AG04450 (cell line): ENCODE measurements around the gene MAX. TPM values are rescaled to one million over a fixed set of nuclear protein-coding genes. Genes with fewer than 3 reads are reported as not detected.

ENCODE experiments used
- CTCF ChIA-PET: fragments of 300-600, 350-600 bp; formaldehyde crosslinking; extraction: SDS; loops from one replicate; lab custom pipeline; 2022; ENCODE audit warnings: antibody characterized with exemption, inconsistent platforms; lab: Charles Lee
- POLR2A ChIA-PET: fragments of 350-600 bp; formaldehyde crosslinking; extraction: SDS; loops from one replicate; lab custom pipeline; 2021; ENCODE audit warnings: antibody characterized with exemption, inconsistent platforms; lab: Yijun Ruan, JAX
- DNase-seq: peaks from one replicate; pipeline ENCODE4 v3.0.0-alpha.2; 2011; ENCODE audit warnings: low read depth, low spot score
- H3K27ac ChIP-seq: one replicate; pipeline ENCODE4 v1.5.1; 2012; ENCODE audit warnings: low read depth, low read length, control low read depth
- H3K27me3 ChIP-seq: one replicate; pipeline ENCODE4 v1.6.0; 2012; ENCODE audit warnings: low read length; ENCODE audit not compliant: control insufficient read depth, insufficient read depth
- H3K4me3 ChIP-seq: 2 replicates; pipeline ENCODE4 v1.5.1; 2011; ENCODE audit warnings: mild to moderate bottlenecking, low read depth, low read length, control low read depth
- H3K9me3 ChIP-seq: 2 replicates; pipeline ENCODE4 v1.5.1; 2012; ENCODE audit warnings: low read length; ENCODE audit not compliant: control insufficient read depth, insufficient read depth
- polyA plus RNA-seq: library from polyadenylated mRNA; depleted of rRNA; stranded (reverse); fragments of >200 nt; gene quantifications from 2 replicates; pipeline ENCODE4 v1.2.3, GENCODE V29; 2011; rRNA removed
- small RNA-seq: library from RNA; depleted of rRNA; stranded (forward); fragments of <200 nt; gene quantifications from one replicate; pipeline ENCODE3, GENCODE V24; 2012; ENCODE audit warnings: low read depth; ENCODE audit not compliant: insufficient read length
- TF ChIP-seq, protein P1 (sequence below): IDR thresholded peaks from 2 replicates; pipeline ENCODE4 v1.5.1; 2011; ENCODE audit warnings: low read depth, low read length, control low read depth, inconsistent platforms

Gene MAX
- polyA plus RNA-seq, 1 experiment, result 62.0 TPM

- no peak for DNase-seq
- Histone ChIP-seq H3K27ac (no peak overlapping the region), H3K27me3 (no peaks in the 10 kb centered on the region), H3K9me3 (no peaks in the 10 kb centered on the region), H3K4me3 (no peak overlapping the region)
- ChIA-PET CTCF (no interaction called here), POLR2A (no interaction called here)
- TF ChIP-seq, protein P1, sequence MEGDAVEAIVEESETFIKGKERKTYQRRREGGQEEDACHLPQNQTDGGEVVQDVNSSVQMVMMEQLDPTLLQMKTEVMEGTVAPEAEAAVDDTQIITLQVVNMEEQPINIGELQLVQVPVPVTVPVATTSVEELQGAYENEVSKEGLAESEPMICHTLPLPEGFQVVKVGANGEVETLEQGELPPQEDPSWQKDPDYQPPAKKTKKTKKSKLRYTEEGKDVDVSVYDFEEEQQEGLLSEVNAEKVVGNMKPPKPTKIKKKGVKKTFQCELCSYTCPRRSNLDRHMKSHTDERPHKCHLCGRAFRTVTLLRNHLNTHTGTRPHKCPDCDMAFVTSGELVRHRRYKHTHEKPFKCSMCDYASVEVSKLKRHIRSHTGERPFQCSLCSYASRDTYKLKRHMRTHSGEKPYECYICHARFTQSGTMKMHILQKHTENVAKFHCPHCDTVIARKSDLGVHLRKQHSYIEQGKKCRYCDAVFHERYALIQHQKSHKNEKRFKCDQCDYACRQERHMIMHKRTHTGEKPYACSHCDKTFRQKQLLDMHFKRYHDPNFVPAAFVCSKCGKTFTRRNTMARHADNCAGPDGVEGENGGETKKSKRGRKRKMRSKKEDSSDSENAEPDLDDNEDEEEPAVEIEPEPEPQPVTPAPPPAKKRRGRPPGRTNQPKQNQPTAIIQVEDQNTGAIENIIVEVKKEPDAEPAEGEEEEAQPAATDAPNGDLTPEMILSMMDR, result no peak
Measured at GRCh38 chr14:65025818-65026217, 76.5 kb downstream of the MAX start.

Small RNAs within 50 kb of the gene (small RNA-seq; reads per million reads assigned to genes)
- gene MIR4706 (not detected), gene RNU2-14P (0.81 reads per million)

Other genes with a start within 250 kb of the MAX start
- 0.01 TPM in 1 of 2 replicates, not detected in the other for gene SPTB, start 222.6 kb downstream of the MAX start, polyA plus RNA-seq
- 85.2 and 113 TPM in 2 replicates for gene CHURC1, start 188.1 kb downstream of the MAX start, polyA plus RNA-seq
- gene GPX2, start 159.8 kb downstream of the MAX start, polyA plus RNA-seq, result 1.3 TPM in 1 of 2 replicates, not detected in the other
- gene RAB15, start 130.2 kb downstream of the MAX start, polyA plus RNA-seq, result 11.0 and 11.1 TPM in 2 replicates
- gene FNTB, start 115.6 kb downstream of the MAX start, polyA plus RNA-seq, result 17.3 and 20.2 TPM in 2 replicates